Left lung (tissue), 10 donors: Measurements from ENCODE around the gene ABCB10. TPM values are rescaled to one million over a fixed set of nuclear protein-coding genes. Genes with fewer than 3 reads are reported as not detected.
"Not testable (repeated sequence)": the region's sequence is repeated elsewhere in the genome, so short reads cannot be mapped to it uniquely, and the experiment has no call there.

Experiments
- ATAC-seq: fragments of 200-7000 bp; cut with Tn5 transposase; one replicate; pipeline ENCODE4 v1.9.1; 2020; ENCODE audit warnings: moderate library complexity
- DNase-seq, 4 donors: peaks; one replicate each; pipeline ENCODE4 v3.0.0-alpha.2; 2013 to 2020
- H3K27ac ChIP-seq, 2 donors: fragments of 200-600 bp; sonication (generic) in 1 of 2; one replicate each; pipeline versions ENCODE4 v1.5.0 to v1.8.0; 2020 to 2021
- H3K27me3 ChIP-seq, 2 donors: fragments of 200-600 bp; sonication (generic) in 1 of 2; one replicate each; pipeline versions ENCODE4 v1.5.0 to v1.8.0; 2020 to 2021
- H3K36me3 ChIP-seq, 2 donors: fragments of 200-600 bp; sonication (generic) in 1 of 2; one replicate each; pipeline versions ENCODE4 v1.5.0 to v1.8.0; 2020 to 2021
- H3K4me1 ChIP-seq, 2 donors: fragments of 200-600 bp; one replicate each; pipeline ENCODE4 v1.8.0; 2021
- H3K4me3 ChIP-seq, 2 donors: fragments of 200-600 bp; sonication (generic) in 1 of 2; one replicate each; pipeline versions ENCODE4 v1.5.0 to v1.8.0; 2020 to 2021; ENCODE audit warnings: mild to moderate bottlenecking in 1 of 2
- H3K9me3 ChIP-seq, 2 donors: fragments of 200-600 bp; sonication (generic) in 1 of 2; one replicate each; pipeline versions ENCODE4 v1.5.0 to v1.8.0; 2020 to 2021
- intact Hi-C, 2 donors: fragments of 100-400 bp; cut with DNase I; formaldehyde crosslinking; loops; one replicate each; pipeline versions ENCODE4 v1.11.2 to v1.14.2; 2022
- polyA plus RNA-seq, 6 donors: library from polyadenylated mRNA; unstranded; fragments of 120-200 nt; gene quantifications; one replicate each; pipeline ENCODE4 v1.2.1, GENCODE V29; 2013; ENCODE audit not compliant: insufficient read length in 6 of 6
- total RNA-seq, 2 donors: library from RNA; stranded (reverse); fragmentation: NEBNext Ultra II Directional; extraction: Animal tissue kit (Norgen Biotek cat#: 25700); gene quantifications; one replicate each; pipeline ENCODE4 v1.2.1, GENCODE V29; 2021
- TF ChIP-seq, protein P1 (sequence below), 2 donors: fragments of 200-600 bp; sonication (generic) in 1 of 2; IDR thresholded peaks; one replicate each; pipeline versions ENCODE4 v1.5.0 to v1.8.0; 2021; ENCODE audit warnings: antibody characterized with exemption in 2 of 2
- donor health status: DM: no; HTN: yes; CAD: no.
- donor health status: DM: no; HTN: no; CAD: no.

Gene ABCB10
- total and polyA plus RNA-seq, 8 donors: 16.4 to 25.6 (median 20.1) TPM

DNA sequence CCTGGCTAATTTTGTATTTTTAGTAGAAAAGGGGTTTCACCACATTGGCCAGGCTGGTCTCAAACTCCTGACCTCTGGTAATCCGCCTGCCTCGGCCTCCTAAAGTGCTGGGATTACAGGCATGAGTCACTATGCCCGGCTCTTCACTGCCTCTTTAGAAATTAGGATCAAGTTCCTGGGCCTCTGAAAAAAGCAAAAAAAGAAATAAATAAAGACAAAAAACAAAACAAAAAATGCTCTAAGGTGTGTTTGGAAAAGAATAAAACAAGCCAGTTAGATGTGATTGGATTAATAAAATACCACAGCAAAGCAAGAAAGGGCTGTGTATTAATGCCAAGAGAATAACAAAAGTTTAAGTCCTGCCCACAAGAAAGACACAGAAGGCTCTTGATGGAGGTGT, 4.2 kb upstream of the ABCB10 start:
- DNase-seq (no peak), ATAC-seq (no peak)
- Histone ChIP-seq H3K27me3 (no peaks in the 10 kb centered on the region), H3K36me3 (no peaks in the 10 kb centered on the region), H3K9me3 (no peaks in the 10 kb centered on the region), H3K4me3 (no peak overlapping the region), H3K4me1 (peaks cover 0 to 9% of the 10 kb centered on the region in 2 donors), H3K27ac (no peak overlapping the region)
- TF ChIP-seq, protein P1, sequence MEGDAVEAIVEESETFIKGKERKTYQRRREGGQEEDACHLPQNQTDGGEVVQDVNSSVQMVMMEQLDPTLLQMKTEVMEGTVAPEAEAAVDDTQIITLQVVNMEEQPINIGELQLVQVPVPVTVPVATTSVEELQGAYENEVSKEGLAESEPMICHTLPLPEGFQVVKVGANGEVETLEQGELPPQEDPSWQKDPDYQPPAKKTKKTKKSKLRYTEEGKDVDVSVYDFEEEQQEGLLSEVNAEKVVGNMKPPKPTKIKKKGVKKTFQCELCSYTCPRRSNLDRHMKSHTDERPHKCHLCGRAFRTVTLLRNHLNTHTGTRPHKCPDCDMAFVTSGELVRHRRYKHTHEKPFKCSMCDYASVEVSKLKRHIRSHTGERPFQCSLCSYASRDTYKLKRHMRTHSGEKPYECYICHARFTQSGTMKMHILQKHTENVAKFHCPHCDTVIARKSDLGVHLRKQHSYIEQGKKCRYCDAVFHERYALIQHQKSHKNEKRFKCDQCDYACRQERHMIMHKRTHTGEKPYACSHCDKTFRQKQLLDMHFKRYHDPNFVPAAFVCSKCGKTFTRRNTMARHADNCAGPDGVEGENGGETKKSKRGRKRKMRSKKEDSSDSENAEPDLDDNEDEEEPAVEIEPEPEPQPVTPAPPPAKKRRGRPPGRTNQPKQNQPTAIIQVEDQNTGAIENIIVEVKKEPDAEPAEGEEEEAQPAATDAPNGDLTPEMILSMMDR (IDR thresholded peaks at IDR 0.05): no peak
- intact Hi-C loops: no loop called here

DNA sequence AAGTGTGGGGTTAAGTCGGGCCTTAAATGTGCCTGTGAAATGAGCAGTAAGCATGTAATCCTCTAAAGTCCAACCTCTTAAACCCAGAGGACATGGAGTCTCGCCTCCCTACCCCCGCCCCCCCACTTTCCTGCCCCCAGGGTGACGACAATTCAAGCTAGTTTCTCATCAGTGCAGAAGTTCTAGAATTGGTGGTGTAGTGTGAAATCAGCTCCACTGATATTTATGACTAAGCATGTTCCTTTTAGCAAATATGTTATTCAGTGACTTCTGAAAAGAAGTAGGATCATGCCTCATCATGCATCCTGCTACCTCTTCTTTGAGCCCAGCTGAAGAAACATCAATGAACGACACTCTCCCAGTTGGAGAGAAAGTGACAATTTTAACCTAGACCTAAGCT, 2.6 kb upstream of the ABCB10 start:
- Histone ChIP-seq H3K36me3 (no peaks in the 10 kb centered on the region), H3K27ac (no peak overlapping the region), H3K4me1 (peaks cover 7 to 24% of the 10 kb centered on the region in 2 donors), H3K9me3 (no peaks in the 10 kb centered on the region), H3K4me3 (no peak overlapping the region), H3K27me3 (no peaks in the 10 kb centered on the region)
- DNase-seq (no peak), ATAC-seq (no peak)
- TF ChIP-seq, protein P1 (IDR thresholded peaks at IDR 0.05): no peak
- intact Hi-C loops: no loop called here

DNA sequence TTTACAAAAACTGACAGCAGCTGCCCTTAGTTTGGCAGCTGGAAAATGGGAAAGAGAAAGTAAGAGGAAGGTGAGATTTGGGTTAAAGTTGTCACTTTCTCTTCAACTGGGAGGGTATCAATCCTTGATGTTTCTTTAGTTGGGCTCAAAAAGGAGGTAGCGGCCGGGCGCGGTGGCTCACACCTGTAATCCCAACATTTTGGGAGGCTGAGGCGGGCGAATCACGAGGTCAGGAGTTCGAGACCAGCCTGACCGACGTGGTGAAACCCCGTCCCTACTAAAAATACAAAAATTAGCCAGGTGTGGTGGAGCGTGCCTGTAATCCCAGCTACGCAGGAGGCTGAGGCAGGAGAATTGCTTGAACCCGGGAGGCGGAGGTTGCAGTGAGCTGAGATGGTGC, 1.6 kb upstream of the ABCB10 start:
- intact Hi-C loops, ATAC-seq, H3K9me3 ChIP-seq, H3K27ac ChIP-seq, H3K27me3 ChIP-seq, H3K4me3 ChIP-seq, H3K36me3 ChIP-seq, DNase-seq: not testable (repeated sequence)
- H3K4me1 ChIP-seq: peaks cover 7 to 33% of the 10 kb centered on the region in 2 donors

DNA sequence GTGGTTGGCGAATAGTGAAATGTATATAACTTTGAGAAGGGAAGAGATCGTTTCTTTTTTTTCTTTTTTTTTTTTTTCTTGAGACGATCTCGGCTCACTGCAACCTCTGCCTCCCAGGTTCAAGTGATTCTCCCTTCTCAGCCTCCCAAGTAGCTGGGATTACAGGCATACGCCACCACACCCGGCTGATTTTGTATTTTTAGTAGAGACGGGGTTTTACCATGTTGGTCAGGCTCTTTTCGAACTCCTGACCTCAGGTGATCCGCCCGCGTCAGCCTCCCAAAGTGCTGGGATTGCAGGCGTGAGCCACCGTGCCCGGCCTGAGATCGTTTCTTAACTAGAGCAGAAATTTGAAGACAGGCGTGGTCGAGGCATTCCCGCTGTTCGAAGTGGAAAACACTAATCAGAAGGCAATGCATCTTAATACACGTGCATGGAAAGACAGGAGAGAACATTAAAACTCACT, 862 bp upstream of the ABCB10 start:
- H3K4me1 ChIP-seq: peaks cover 7 to 41% of the 10 kb centered on the region in 2 donors
- peak overlapping the region; percentile 65 to 76 for H3K4me3 ChIP-seq
- not testable (repeated sequence) for H3K36me3 ChIP-seq, DNase-seq, H3K9me3 ChIP-seq, H3K27me3 ChIP-seq, ATAC-seq
- peak overlapping the region; percentile 83 to 85 for H3K27ac ChIP-seq
- intact Hi-C loops: loop anchor here in 1 of 2 donors (5.0 kb wide), 1 partner anchor 63 kb away; no protein-coding TSS in a partner anchor

DNA sequence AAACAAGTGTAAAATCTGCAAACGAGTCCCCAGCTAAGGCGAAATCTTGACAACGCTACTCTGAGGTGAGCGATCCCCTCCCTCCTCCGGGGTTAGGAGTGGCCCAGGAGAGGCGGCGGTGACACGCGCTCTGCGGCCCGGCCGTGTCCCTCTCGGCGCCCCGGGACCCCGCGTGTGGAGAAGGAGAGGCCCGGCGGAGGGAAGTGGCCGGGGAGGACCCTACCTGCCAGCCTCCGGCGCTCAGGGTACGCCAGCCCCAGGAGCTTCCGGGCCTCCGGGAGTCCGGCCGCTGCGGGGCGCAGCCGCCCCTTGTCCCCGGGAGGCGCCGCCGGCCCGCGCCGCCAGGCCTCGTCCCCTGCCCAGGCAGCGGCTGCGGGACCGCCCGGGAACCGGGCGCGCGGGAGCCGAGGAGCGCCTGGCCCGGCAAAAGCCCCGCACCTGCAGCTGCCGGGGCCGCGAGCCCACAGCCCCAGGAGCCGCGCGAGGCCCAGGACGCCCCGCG, 543 bp downstream of the ABCB10 start:
- peak; percentile 33 for ATAC-seq
- peaks cover 7 to 51% of the 10 kb centered on the region in 2 donors for H3K4me1 ChIP-seq
- DNase-seq: peak in 3 of 4 donors; percentile 36 to 91 (median 51)
- H3K27ac ChIP-seq: peak overlapping the region; percentile 83 to 85
- intact Hi-C loops: loop anchor here in 1 of 2 donors (5.0 kb wide), 1 partner anchor 64 kb away; no protein-coding TSS in a partner anchor
- no peaks in the 10 kb centered on the region for H3K9me3 ChIP-seq
- TF ChIP-seq, protein P1 (IDR thresholded peaks at IDR 0.05): no peak
- peak overlapping the region; percentile 65 to 76 for H3K4me3 ChIP-seq
- H3K36me3 ChIP-seq: no peaks in the 10 kb centered on the region
- H3K27me3 ChIP-seq: no peaks in the 10 kb centered on the region

DNA sequence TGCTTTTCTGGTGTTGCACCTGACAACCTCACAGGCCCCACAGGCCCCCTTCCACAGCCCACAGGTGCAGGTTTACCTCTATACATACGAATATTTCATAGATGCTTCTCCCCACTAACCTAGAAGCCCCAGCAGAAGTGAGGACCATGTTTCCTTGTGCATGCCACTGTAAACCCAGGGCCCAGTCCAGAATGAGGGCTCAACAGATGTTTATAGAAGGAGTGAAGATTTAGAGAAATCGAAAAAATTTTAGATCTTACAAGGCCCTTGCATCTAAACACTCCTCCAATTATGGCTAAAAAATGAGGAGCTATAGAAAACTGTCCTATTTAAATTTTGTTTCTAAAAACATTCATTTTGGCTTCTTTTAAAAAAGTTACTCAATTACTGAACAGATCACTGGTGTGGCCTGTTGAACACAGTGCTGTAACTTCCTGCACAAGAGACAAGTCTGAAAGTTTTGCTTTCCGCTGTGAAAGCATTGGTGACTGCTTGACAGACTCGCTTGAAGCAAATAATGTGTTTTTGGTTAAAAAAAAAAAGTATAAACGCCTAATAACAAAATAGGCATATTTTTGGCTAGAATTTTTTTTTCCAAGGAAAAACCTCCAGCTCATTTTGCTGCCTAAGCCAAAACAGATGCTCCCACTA, 1.2 kb downstream of the ABCB10 start:
- TF ChIP-seq, protein P1 (IDR thresholded peaks at IDR 0.05): no peak
- Histone ChIP-seq H3K4me3 (peak overlapping the region; percentile 65 to 76), H3K4me1 (peaks cover 7 to 54% of the 10 kb centered on the region in 2 donors), H3K9me3 (no peaks in the 10 kb centered on the region), H3K27me3 (no peaks in the 10 kb centered on the region), H3K36me3 (no peaks in the 10 kb centered on the region), H3K27ac (peak overlapping the region; percentile 83 to 85)
- DNase-seq (peak in 1 of 4 donors; percentile 12), ATAC-seq (no peak)
- intact Hi-C loops: loop anchor here in 1 of 2 donors (5.0 kb wide), 1 partner anchor 65 kb away; no protein-coding TSS in a partner anchor
